ENCODE data around the gene IFT81.
"Not testable (repeated sequence)": the region's sequence is repeated elsewhere in the genome, so short reads cannot be mapped to it uniquely, and the experiment has no call there.

The IFT81 gene

GRCh38 chr12:110223777-110224378, 99.7 kb downstream of the IFT81 start:
- no peaks in the 10 kb centered on the region for H3K36me3 ChIP-seq (ENCODE audit: control insufficient read depth in 2 of 2, insufficient read depth in 2 of 2, low read length in 2 of 2)
- H3K9ac ChIP-seq (ENCODE audit: low read depth in 1 of 2, low read length in 2 of 2) = no peak overlapping the region
- H3K4me3 ChIP-seq (ENCODE audit: low read length in 2 of 2) = no peak overlapping the region

GRCh38 chr12:110224379-110225304, 100.5 kb downstream of the IFT81 start:
- peaks cover 3 to 6% of the 10 kb centered on the region in 2 donors for H3K4me1 ChIP-seq (ENCODE audit: control insufficient read depth in 2 of 2, insufficient read depth in 2 of 2, low read length in 2 of 2)
- H3K27me3 ChIP-seq (ENCODE audit: control insufficient read depth in 2 of 2, insufficient read depth in 2 of 2, low read length in 2 of 2) = no peaks in the 10 kb centered on the region
- H3K36me3 ChIP-seq (ENCODE audit: control insufficient read depth in 2 of 2, insufficient read depth in 2 of 2, low read length in 2 of 2) = no peaks in the 10 kb centered on the region
- peak overlapping the region; percentile 35 to 56 for H3K27ac ChIP-seq (ENCODE audit: low read depth in 2 of 2, low read length in 2 of 2)
- H3K4me3 ChIP-seq (ENCODE audit: low read length in 2 of 2) = peak overlapping the region; percentile 52 to 68
- no peaks in the 10 kb centered on the region for H3K9me3 ChIP-seq (ENCODE audit: control insufficient read depth in 2 of 2, low read length in 2 of 2)
- H3K9ac ChIP-seq (ENCODE audit: low read depth in 1 of 2, low read length in 2 of 2) = peak overlapping the region; percentile 5 to 60

More at GRCh38 chr12:110223777-110224378, 99.7 kb downstream of the IFT81 start:
- peaks cover 3 to 6% of the 10 kb centered on the region in 2 donors for H3K4me1 ChIP-seq (ENCODE audit: control insufficient read depth in 2 of 2, insufficient read depth in 2 of 2, low read length in 2 of 2)
- no peaks in the 10 kb centered on the region for H3K27me3 ChIP-seq (ENCODE audit: control insufficient read depth in 2 of 2, insufficient read depth in 2 of 2, low read length in 2 of 2)
- H3K27ac ChIP-seq (ENCODE audit: low read depth in 2 of 2, low read length in 2 of 2) = peak overlapping the region in 1 of 2 donors; percentile 56
- no peaks in the 10 kb centered on the region for H3K9me3 ChIP-seq (ENCODE audit: control insufficient read depth in 2 of 2, low read length in 2 of 2)

- H3K9me3 ChIP-seq (ENCODE audit: control insufficient read depth in 2 of 2, low read length in 2 of 2) = no peaks in the 10 kb centered on the region
- H3K27ac ChIP-seq (ENCODE audit: low read depth in 2 of 2, low read length in 2 of 2) = no peak overlapping the region
- H3K36me3 ChIP-seq (ENCODE audit: control insufficient read depth in 2 of 2, insufficient read depth in 2 of 2, low read length in 2 of 2) = no peaks in the 10 kb centered on the region
- peaks cover 3 to 6% of the 10 kb centered on the region in 2 donors for H3K4me1 ChIP-seq (ENCODE audit: control insufficient read depth in 2 of 2, insufficient read depth in 2 of 2, low read length in 2 of 2)
- no peak overlapping the region for H3K9ac ChIP-seq (ENCODE audit: low read depth in 1 of 2, low read length in 2 of 2)
- no peak overlapping the region for H3K4me3 ChIP-seq (ENCODE audit: low read length in 2 of 2)
- no peaks in the 10 kb centered on the region for H3K27me3 ChIP-seq (ENCODE audit: control insufficient read depth in 2 of 2, insufficient read depth in 2 of 2, low read length in 2 of 2)
Measured at GRCh38 chr12:110227138-110227537, 103.0 kb downstream of the IFT81 start.

DNA sequence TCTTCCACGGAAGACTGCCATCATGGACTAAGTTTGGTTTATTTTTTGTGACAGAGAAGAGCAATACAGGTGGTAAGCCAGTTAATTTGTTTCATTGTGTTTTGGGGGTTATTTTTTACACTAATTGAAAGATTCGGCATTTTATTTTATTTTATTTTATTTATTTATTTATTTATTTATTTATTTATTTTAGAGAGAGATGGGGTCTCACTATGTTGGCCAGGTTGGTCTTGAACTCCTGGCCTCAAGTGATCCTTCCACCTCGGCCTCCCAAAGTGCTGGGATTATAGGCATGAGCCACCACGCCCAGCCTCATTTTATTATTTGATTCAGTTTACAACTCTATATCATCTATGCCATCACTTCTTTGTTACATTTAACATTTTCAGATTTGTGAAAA, 104.2 kb downstream of the IFT81 start:
- H3K27me3 ChIP-seq (ENCODE audit: control insufficient read depth in 2 of 2, insufficient read depth in 2 of 2, low read length in 2 of 2); H3K9ac ChIP-seq (ENCODE audit: low read depth in 1 of 2, low read length in 2 of 2); H3K4me1 ChIP-seq (ENCODE audit: control insufficient read depth in 2 of 2, insufficient read depth in 2 of 2, low read length in 2 of 2); H3K4me3 ChIP-seq (ENCODE audit: low read length in 2 of 2); H3K27ac ChIP-seq (ENCODE audit: low read depth in 2 of 2, low read length in 2 of 2); H3K9me3 ChIP-seq (ENCODE audit: control insufficient read depth in 2 of 2, low read length in 2 of 2); H3K36me3 ChIP-seq (ENCODE audit: control insufficient read depth in 2 of 2, insufficient read depth in 2 of 2, low read length in 2 of 2): not testable (repeated sequence)

DNA sequence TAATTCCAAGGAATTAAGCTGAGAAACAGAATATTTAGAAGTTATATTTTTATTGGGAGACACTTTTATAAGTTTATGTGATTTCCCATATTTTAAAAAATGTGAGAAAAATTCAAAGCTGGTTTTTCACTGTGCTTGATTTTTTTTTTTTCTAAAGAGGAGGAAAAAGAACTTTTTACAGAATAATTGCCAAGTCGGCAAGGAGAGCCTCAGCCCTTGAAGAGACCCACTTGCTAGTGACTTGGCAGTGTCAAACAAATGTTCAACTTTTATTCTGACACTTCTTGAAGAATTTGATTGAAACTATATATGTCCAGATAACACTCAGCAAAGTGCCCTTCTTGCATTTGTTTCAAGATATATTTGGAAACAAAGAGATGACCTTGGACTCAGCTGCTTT, 104.6 kb downstream of the IFT81 start:
- Histone ChIP-seq H3K4me1 (ENCODE audit: control insufficient read depth in 2 of 2, insufficient read depth in 2 of 2, low read length in 2 of 2) (peaks cover 6% of the 10 kb centered on the region in 2 donors), H3K36me3 (ENCODE audit: control insufficient read depth in 2 of 2, insufficient read depth in 2 of 2, low read length in 2 of 2) (no peaks in the 10 kb centered on the region), H3K27ac (ENCODE audit: low read depth in 2 of 2, low read length in 2 of 2) (no peak overlapping the region), H3K9me3 (ENCODE audit: control insufficient read depth in 2 of 2, low read length in 2 of 2) (no peaks in the 10 kb centered on the region), H3K4me3 (ENCODE audit: low read length in 2 of 2) (no peak overlapping the region), H3K9ac (ENCODE audit: low read depth in 1 of 2, low read length in 2 of 2) (no peak overlapping the region), H3K27me3 (ENCODE audit: control insufficient read depth in 2 of 2, insufficient read depth in 2 of 2, low read length in 2 of 2) (no peaks in the 10 kb centered on the region)

- Histone ChIP-seq H3K36me3 (ENCODE audit: control insufficient read depth in 2 of 2, insufficient read depth in 2 of 2, low read length in 2 of 2) (no peaks in the 10 kb centered on the region), H3K4me3 (ENCODE audit: low read length in 2 of 2) (no peak overlapping the region), H3K9me3 (ENCODE audit: control insufficient read depth in 2 of 2, low read length in 2 of 2) (no peaks in the 10 kb centered on the region), H3K27me3 (ENCODE audit: control insufficient read depth in 2 of 2, insufficient read depth in 2 of 2, low read length in 2 of 2) (no peaks in the 10 kb centered on the region), H3K9ac (ENCODE audit: low read depth in 1 of 2, low read length in 2 of 2) (no peak overlapping the region), H3K4me1 (ENCODE audit: control insufficient read depth in 2 of 2, insufficient read depth in 2 of 2, low read length in 2 of 2) (peaks cover 2 to 12% of the 10 kb centered on the region in 2 donors), H3K27ac (ENCODE audit: low read depth in 2 of 2, low read length in 2 of 2) (no peak overlapping the region)
Measured at GRCh38 chr12:110229409-110229808, 105.3 kb downstream of the IFT81 start.

GRCh38 chr12:110230655-110231054, 106.5 kb downstream of the IFT81 start:
- H3K4me3 ChIP-seq (ENCODE audit: low read length in 2 of 2) = no peak overlapping the region
- no peaks in the 10 kb centered on the region for H3K9me3 ChIP-seq (ENCODE audit: control insufficient read depth in 2 of 2, low read length in 2 of 2)
- H3K27me3 ChIP-seq (ENCODE audit: control insufficient read depth in 2 of 2, insufficient read depth in 2 of 2, low read length in 2 of 2) = no peaks in the 10 kb centered on the region
- no peaks in the 10 kb centered on the region for H3K36me3 ChIP-seq (ENCODE audit: control insufficient read depth in 2 of 2, insufficient read depth in 2 of 2, low read length in 2 of 2)
- H3K27ac ChIP-seq (ENCODE audit: low read depth in 2 of 2, low read length in 2 of 2) = no peak overlapping the region
- H3K9ac ChIP-seq (ENCODE audit: low read depth in 1 of 2, low read length in 2 of 2) = no peak overlapping the region
- peaks cover 0 to 13% of the 10 kb centered on the region in 2 donors for H3K4me1 ChIP-seq (ENCODE audit: control insufficient read depth in 2 of 2, insufficient read depth in 2 of 2, low read length in 2 of 2)

DNA sequence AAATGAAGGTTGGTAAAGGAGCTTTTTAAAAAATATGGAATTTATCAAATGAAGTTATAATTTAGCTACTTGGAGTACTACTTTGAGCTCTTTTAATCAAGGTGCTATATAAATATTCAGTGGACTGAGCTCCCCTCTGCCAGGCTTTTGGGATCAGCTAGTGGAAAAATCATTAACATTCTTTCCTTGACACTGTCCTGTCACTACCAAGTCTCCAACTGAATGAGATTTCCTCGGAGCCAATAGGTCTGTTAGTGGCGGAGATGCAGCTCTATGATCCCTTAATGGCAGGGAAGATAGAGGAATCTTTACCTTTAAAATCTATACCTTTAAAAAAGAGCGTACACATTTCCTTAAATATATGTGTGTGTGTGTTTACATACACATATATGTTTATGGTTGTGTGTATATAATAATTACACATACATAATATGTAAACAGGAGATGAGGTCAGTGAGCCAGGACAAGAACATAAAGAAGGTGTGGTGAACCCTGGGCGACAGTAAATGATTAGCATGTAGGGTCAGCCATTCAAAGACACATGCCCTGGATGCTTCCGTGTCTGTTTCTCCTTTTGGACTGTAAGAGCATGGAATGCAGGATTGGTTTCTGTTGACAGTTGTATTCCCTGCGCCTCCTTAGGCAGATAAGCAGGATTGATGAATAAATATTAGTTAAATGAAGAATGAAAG, 109.2 kb downstream of the IFT81 start:
- H3K27ac ChIP-seq (ENCODE audit: low read depth in 2 of 2, low read length in 2 of 2) = peak overlapping the region; percentile 38 to 71
- H3K9ac ChIP-seq (ENCODE audit: low read depth in 1 of 2, low read length in 2 of 2) = no peak overlapping the region
- no peaks in the 10 kb centered on the region for H3K36me3 ChIP-seq (ENCODE audit: control insufficient read depth in 2 of 2, insufficient read depth in 2 of 2, low read length in 2 of 2)
- no peaks in the 10 kb centered on the region for H3K9me3 ChIP-seq (ENCODE audit: control insufficient read depth in 2 of 2, low read length in 2 of 2)
- H3K4me3 ChIP-seq (ENCODE audit: low read length in 2 of 2) = peak overlapping the region in 1 of 2 donors; percentile 2
- H3K4me1 ChIP-seq (ENCODE audit: control insufficient read depth in 2 of 2, insufficient read depth in 2 of 2, low read length in 2 of 2) = peaks cover 0 to 13% of the 10 kb centered on the region in 2 donors
- no peaks in the 10 kb centered on the region for H3K27me3 ChIP-seq (ENCODE audit: control insufficient read depth in 2 of 2, insufficient read depth in 2 of 2, low read length in 2 of 2)

DNA sequence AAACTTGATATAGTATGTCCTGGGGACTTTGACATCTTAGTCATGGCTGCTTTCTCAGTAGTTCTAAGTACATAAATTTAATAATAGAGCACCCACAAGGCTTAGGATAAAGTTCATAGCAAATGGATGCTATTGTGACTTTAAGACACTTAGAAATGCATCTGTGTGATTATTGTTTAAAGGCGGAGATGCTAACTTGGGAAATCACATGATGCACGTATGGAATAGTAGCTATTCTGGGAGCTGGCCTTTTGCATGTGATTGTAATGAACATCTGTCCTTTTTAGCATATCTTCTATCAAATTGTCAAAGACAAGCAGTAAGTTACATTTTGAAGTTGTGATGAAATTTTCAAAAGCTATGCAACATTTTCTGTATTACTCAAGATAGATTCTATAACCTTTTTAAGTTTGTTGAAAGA, 110.2 kb downstream of the IFT81 start:
- no peaks in the 10 kb centered on the region for H3K27me3 ChIP-seq (ENCODE audit: control insufficient read depth in 2 of 2, insufficient read depth in 2 of 2, low read length in 2 of 2)
- H3K4me1 ChIP-seq (ENCODE audit: control insufficient read depth in 2 of 2, insufficient read depth in 2 of 2, low read length in 2 of 2) = peaks cover 0 to 13% of the 10 kb centered on the region in 2 donors
- H3K4me3 ChIP-seq (ENCODE audit: low read length in 2 of 2) = peak overlapping the region in 1 of 2 donors; percentile 37
- no peaks in the 10 kb centered on the region for H3K9me3 ChIP-seq (ENCODE audit: control insufficient read depth in 2 of 2, low read length in 2 of 2)
- peak overlapping the region in 1 of 2 donors; percentile 71 for H3K27ac ChIP-seq (ENCODE audit: low read depth in 2 of 2, low read length in 2 of 2)
- H3K9ac ChIP-seq (ENCODE audit: low read depth in 1 of 2, low read length in 2 of 2) = no peak overlapping the region
- H3K36me3 ChIP-seq (ENCODE audit: control insufficient read depth in 2 of 2, insufficient read depth in 2 of 2, low read length in 2 of 2) = no peaks in the 10 kb centered on the region

DNA sequence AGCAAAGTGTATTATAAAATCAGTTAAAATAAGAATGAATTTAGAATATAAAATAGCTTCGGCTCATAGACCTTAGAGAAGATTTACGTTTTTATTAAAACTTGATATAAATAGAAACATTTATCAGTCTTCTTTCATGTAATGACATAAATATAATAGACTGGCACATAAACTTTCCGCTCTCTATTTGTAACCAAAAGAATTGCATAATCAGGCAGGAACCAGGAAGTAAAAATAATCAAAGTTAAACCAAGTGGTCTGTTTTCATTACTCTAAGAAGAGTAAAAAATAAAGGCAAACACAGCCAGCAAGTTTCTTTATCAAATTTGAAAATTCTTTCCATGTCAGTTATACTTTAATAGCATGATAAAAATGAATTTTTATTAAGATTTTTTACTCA, 110.6 kb downstream of the IFT81 start:
- no peak overlapping the region for H3K27ac ChIP-seq (ENCODE audit: low read depth in 2 of 2, low read length in 2 of 2)
- H3K9me3 ChIP-seq (ENCODE audit: control insufficient read depth in 2 of 2, low read length in 2 of 2) = no peaks in the 10 kb centered on the region
- H3K36me3 ChIP-seq (ENCODE audit: control insufficient read depth in 2 of 2, insufficient read depth in 2 of 2, low read length in 2 of 2) = no peaks in the 10 kb centered on the region
- no peaks in the 10 kb centered on the region for H3K27me3 ChIP-seq (ENCODE audit: control insufficient read depth in 2 of 2, insufficient read depth in 2 of 2, low read length in 2 of 2)
- H3K4me1 ChIP-seq (ENCODE audit: control insufficient read depth in 2 of 2, insufficient read depth in 2 of 2, low read length in 2 of 2) = peaks cover 0 to 13% of the 10 kb centered on the region in 2 donors
- H3K9ac ChIP-seq (ENCODE audit: low read depth in 1 of 2, low read length in 2 of 2) = no peak overlapping the region
- H3K4me3 ChIP-seq (ENCODE audit: low read length in 2 of 2) = peak overlapping the region in 1 of 2 donors; percentile 37

All from mucosa of rectum (tissue), 2 donors.